AG10803 (cell line): Measurements from ENCODE around the gene DPF3.

Source experiments
- DNase-seq: peaks from one replicate; pipeline ENCODE4 v3.0.0; 2010; ENCODE audit warnings: low read depth
- H3K4me3 ChIP-seq: 2 replicates; pipeline ENCODE4 v1.5.1; 2011; ENCODE audit warnings: mild to moderate bottlenecking, low read length, control low read depth
- TF ChIP-seq, protein P1 (sequence below): conservative IDR thresholded peaks from 2 replicates; pipeline ENCODE4 v1.5.1; 2011; ENCODE audit warnings: mild to moderate bottlenecking, low read length, control low read depth, inconsistent platforms

Gene DPF3

DNA sequence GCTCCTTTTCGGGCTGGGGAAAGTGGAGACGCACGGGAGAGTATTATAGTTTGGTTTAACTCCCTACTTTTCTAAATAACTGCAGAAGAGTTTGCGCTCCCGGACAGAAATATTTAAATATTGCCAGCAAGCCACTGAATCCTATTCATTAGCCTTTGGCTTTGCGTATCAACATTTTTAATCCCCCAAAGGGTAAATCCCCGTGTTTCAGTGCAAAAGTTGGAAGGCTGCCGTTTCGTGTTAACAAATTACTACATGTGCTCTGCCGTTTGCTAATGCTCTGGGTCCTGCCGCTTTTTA is 372 bp upstream of the DPF3 start:
- DNase-seq: no peak
- TF ChIP-seq, protein P1, sequence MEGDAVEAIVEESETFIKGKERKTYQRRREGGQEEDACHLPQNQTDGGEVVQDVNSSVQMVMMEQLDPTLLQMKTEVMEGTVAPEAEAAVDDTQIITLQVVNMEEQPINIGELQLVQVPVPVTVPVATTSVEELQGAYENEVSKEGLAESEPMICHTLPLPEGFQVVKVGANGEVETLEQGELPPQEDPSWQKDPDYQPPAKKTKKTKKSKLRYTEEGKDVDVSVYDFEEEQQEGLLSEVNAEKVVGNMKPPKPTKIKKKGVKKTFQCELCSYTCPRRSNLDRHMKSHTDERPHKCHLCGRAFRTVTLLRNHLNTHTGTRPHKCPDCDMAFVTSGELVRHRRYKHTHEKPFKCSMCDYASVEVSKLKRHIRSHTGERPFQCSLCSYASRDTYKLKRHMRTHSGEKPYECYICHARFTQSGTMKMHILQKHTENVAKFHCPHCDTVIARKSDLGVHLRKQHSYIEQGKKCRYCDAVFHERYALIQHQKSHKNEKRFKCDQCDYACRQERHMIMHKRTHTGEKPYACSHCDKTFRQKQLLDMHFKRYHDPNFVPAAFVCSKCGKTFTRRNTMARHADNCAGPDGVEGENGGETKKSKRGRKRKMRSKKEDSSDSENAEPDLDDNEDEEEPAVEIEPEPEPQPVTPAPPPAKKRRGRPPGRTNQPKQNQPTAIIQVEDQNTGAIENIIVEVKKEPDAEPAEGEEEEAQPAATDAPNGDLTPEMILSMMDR: no peak
- H3K4me3 ChIP-seq: peak overlapping the region; percentile 83

DNA sequence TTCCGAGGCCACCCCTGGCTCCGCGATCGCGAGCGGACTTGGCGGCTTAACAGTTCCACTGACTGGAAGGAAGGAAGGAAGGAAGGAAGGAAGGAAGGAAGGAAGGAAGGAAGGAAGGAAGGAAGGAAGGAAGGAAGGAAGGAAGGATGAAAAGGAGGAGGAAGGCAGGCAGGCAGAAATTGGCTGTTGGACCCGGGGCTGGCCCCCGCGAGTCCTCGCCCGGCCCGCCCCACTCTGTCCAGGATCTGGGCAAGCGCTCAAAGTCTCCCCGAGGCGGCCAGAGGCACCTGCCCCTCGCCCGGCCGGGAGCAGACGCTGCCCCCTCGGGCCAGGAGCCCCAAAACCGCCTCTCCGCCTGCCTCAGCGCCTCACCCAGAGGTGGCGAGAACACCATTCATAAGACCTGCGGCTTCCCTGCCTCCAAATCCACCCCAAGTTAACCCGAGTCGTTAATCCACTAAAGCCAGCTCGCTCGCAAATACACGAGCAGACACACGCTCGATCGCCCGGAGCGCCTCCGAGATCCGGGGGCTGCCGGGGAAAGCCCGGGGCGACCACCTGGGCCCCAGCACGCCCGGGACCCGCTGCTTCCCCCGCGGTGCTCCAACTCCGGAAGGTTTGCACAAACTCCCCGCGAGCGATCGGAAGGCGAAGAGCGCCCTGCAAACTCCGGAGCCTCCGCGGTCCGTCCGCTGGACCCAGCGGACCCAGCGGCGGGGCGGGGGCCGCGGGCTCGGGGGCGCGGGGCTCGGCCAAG is 844 bp downstream of the DPF3 start:
- peak overlapping the region; percentile 83 for H3K4me3 ChIP-seq
- DNase-seq: no peak
- TF ChIP-seq, protein P1: no peak

DNA sequence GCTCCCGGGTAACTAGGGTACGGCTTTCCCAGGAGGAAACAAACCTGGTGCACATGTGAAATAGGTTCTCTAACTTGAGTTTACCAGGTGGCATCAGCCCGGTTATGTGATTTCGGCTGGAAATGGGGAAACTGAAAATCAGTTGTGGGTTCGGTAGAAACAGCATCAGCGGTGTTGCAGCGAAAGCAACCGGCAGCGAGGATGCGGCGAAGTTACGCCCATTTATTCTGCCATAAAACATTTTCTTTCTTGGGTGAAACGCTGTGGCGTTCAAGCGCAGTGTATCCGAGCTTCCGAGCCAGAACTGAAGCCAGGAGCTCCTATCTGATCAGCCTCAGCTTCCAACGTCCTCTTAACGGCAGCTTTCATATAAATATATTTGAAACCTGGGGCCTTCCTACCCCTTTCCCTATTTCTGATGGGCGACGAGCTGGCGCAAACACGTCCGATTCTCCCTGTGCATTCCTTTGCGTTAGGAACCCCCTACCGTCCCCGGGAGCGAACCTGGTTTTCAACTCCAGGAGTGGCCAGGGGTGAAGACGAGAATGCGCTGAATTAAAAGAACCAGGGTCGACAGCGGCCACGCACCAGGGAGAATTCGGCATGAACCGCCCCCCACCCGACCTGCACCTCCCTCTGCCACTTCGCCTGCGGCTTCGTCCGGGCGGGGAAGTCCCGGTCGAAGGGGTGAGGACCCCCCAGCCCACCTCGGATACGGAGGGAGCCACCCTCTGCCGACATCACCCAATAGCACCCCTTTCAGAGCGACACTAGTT is 1.6 kb downstream of the DPF3 start:
- H3K4me3 ChIP-seq: peak overlapping the region; percentile 83
- no peak for DNase-seq
- TF ChIP-seq, protein P1: peak; percentile 7; the same call in 1 of the 2 replicates

DNA sequence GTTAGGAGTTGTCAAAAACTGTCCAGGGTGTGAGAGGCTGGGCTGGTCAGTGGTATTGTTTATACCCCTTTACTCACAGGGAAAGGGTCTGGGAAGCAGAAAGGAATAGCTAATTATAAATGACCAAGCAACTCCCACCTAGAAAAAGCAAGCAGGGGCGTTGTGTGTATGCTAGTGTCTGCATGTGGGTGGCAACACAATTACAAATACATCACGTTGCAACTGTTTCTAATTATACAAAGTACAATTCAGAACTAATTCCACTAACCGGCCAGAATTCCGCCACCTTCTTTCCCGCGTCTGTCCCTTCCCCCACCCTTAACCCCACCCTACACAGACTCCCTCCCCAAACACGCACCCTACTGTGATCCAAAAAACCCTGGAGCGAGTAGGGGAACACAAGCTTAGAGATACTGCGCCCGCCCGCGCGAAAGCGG is 2.2 kb downstream of the DPF3 start:
- no peak for DNase-seq
- TF ChIP-seq, protein P1: no peak
- H3K4me3 ChIP-seq: peak overlapping the region; percentile 83

DNA sequence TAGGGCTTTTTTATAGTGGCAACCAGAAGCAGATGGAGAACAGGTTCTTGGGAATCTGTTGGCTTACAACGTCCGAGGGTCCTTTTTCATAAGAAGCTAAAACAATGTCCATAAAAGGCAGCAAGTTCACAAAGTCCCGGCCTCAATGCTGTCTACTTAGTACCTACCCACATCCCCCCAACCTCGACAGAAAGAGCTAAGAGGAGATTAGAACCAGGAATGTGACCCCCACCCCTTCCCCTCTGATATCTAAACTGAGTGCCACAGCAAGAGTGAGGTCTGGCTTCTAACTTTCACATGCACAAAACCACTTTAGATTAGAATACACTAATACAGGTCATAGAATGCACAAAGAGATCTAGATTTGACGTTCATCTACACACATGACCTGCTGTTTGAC is 4.5 kb downstream of the DPF3 start:
- TF ChIP-seq, protein P1: no peak
- DNase-seq: no peak
- no peak overlapping the region for H3K4me3 ChIP-seq

DNA sequence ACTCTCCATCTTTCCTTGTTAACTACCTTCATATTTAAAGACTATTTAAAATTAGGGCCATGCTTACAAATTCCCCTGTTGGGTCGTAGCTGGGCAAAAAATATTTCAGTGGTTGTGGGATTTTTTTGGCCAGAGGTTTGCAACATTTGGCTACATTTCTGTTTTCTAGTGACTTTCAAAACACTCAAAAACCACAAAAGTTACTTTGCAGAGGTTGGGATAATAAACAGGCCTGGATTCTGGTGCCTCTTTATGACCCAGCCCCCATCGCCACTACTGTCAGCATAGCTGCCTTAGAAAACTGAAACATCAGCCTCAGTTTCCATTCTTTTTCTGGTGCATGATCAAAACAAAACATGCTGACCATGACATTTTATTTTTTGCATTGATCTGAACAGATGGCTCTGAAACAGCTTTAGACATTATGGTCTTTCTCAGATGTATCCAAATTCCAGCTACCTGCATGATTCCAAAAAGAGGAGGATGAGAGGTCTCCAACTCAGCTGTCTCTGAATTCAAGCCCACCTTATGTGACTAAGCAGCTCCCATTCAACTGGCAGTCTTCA is 5.2 kb downstream of the DPF3 start:
- no peak overlapping the region for H3K4me3 ChIP-seq
- DNase-seq: peak; percentile 72
- TF ChIP-seq, protein P1: no peak

DNA sequence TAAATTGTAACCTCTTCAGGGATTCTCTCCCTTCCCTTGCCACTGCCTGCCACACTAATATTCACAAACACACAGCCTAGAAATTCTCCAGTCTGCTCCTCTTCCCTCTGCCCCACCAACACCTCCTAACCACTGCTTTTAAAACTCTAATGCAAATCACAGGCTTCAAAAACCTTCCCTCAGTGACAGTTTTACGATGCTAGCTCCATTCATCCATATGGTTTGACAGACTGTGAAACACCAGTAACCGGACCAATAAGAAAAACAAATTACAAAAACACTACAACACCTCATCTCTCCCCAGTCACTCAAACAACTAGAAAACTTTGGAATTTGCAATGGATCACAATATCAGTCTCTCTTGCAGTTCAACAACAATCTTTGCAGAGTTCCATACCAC is 5.7 kb downstream of the DPF3 start:
- TF ChIP-seq, protein P1: no peak
- no peak overlapping the region for H3K4me3 ChIP-seq
- DNase-seq: no peak
